Astrocyte (in vitro differentiated cells and primary cell): Measurements from ENCODE around the gene TSHZ1. TPM values are rescaled to one million over a fixed set of nuclear protein-coding genes. Genes with fewer than 3 reads are reported as not detected.

Source experiments
- DNase-seq: peaks from one replicate; pipeline ENCODE4 v3.0.0-alpha.2; 2010; ENCODE audit warnings: low read depth
- FAIRE-seq: peaks from 2 replicates; lab custom pipeline; 2011; peaks lifted over from hg19 to GRCh38; lab: Jason Lieb, UNC
- H2AFZ ChIP-seq: 2 replicates; pipeline ENCODE4 v1.6.0; 2012; ENCODE audit warnings: low read depth, low read length, inconsistent platforms
- H3K27ac ChIP-seq: 2 replicates; pipeline ENCODE4 v1.5.1; 2011; ENCODE audit warnings: low read depth, low read length, inconsistent platforms
- H3K27me3 ChIP-seq: 2 replicates; pipeline ENCODE4 v1.6.0; 2011; ENCODE audit warnings: low read length, inconsistent platforms; ENCODE audit not compliant: insufficient read depth
- H3K36me3 ChIP-seq: 2 replicates; pipeline ENCODE4 v1.5.1; 2011; ENCODE audit warnings: low read length, inconsistent platforms; ENCODE audit not compliant: insufficient read depth
- H3K4me1 ChIP-seq: 2 replicates; pipeline ENCODE4 v1.5.1; 2011; ENCODE audit warnings: low read length, inconsistent platforms; ENCODE audit not compliant: insufficient read depth
- H3K4me2 ChIP-seq: 2 replicates; pipeline ENCODE4 v1.6.0; 2012; ENCODE audit warnings: low read length, inconsistent platforms
- H3K4me3 ChIP-seq: 2 replicates; pipeline ENCODE4 v1.5.1; 2011; ENCODE audit warnings: low read depth, mild to moderate bottlenecking, low read length, inconsistent platforms; ENCODE audit not compliant: insufficient read depth
- H3K79me2 ChIP-seq: 2 replicates; pipeline ENCODE4 v1.6.0; 2012; ENCODE audit warnings: mild to moderate bottlenecking, low read length, inconsistent platforms; ENCODE audit not compliant: insufficient read depth
- H3K9ac ChIP-seq: 2 replicates; pipeline ENCODE4 v1.6.0; 2012; ENCODE audit warnings: mild to moderate bottlenecking, low read length, inconsistent platforms
- H3K9me3 ChIP-seq: 2 replicates; pipeline ENCODE4 v1.5.1; 2012; ENCODE audit warnings: low read depth, mild to moderate bottlenecking, low read length, inconsistent platforms; ENCODE audit not compliant: insufficient read depth
- H4K20me1 ChIP-seq: 2 replicates; pipeline ENCODE4 v1.6.0; 2012; ENCODE audit warnings: low read length, inconsistent platforms; ENCODE audit not compliant: insufficient read depth
- H3K27ac Mint-ChIP-seq: one replicate; pipeline ENCODE4 v1.8.0; 2021; ENCODE audit warnings: mild to moderate bottlenecking, mixed read lengths; ENCODE audit not compliant: unreplicated experiment
- H3K27me3 Mint-ChIP-seq: one replicate; pipeline ENCODE4 v1.8.0; 2021; ENCODE audit warnings: low read depth, mixed read lengths; ENCODE audit not compliant: unreplicated experiment
- H3K36me3 Mint-ChIP-seq: one replicate; pipeline ENCODE4 v1.8.0; 2021; ENCODE audit warnings: low read depth, mixed read lengths; ENCODE audit not compliant: unreplicated experiment
- H3K4me1 Mint-ChIP-seq: one replicate; pipeline ENCODE4 v1.8.0; 2021; ENCODE audit warnings: low read depth, mixed read lengths; ENCODE audit not compliant: unreplicated experiment
- H3K4me3 Mint-ChIP-seq: one replicate; pipeline ENCODE4 v1.8.0; 2021; ENCODE audit warnings: mild to moderate bottlenecking, moderate library complexity, mixed read lengths; ENCODE audit not compliant: unreplicated experiment
- H3K9me3 Mint-ChIP-seq: one replicate; pipeline ENCODE4 v1.8.0; 2021; ENCODE audit warnings: mild to moderate bottlenecking, mixed read lengths; ENCODE audit not compliant: unreplicated experiment
- EZH2 ChIP-seq: IDR thresholded peaks from 2 replicates; pipeline ENCODE4 v1.6.1; 2012; ENCODE audit warnings: mild to moderate bottlenecking, low read length, inconsistent platforms; ENCODE audit not compliant: insufficient read depth
- total RNA-seq: library from RNA; stranded (reverse); gene quantifications from 2 replicates; pipeline ENCODE4 v1.2.1, GENCODE V29; 2021
- TF ChIP-seq, protein P1 (sequence below): IDR thresholded peaks from 2 replicates; pipeline ENCODE4 v1.5.1; 2011; ENCODE audit warnings: low read depth, mild to moderate bottlenecking, inconsistent platforms, low read length, moderate library complexity; ENCODE audit not compliant: insufficient read depth

Gene TSHZ1
- total RNA-seq, 1 donor from 2014 or later = 2.9 TPM

DNA sequence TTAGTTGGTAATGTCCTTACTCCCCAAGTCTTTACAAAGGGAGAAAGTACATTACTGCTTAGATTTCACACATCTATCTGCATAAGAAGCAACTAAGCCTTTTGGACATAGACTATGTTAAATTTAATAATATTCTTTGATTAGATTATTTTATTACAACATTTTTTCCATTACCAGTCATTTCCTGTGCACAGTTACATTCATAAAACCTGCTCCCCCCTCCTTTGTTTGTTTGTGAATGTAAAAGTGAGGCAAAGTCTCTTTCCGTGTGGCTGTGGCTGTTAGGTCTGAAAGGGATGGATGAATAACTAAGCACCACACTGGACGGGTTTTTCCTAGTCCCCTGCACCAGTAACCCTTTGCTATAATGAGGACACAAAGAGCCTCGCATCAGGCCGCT lies 11.3 kb upstream of the TSHZ1 start:
- DNase-seq (no peak), FAIRE-seq (no peak)
- Histone ChIP-seq H3K27me3 (no peaks in the 10 kb centered on the region), H3K4me1 (peaks cover 7% of the 10 kb centered on the region), H3K9me3 (no peaks in the 10 kb centered on the region), H3K79me2 (peaks cover 31% of the 10 kb centered on the region), H3K36me3 (no peaks in the 10 kb centered on the region), H2AFZ (no peak overlapping the region), H3K4me2 (no peak overlapping the region), H4K20me1 (peaks cover 16% of the 10 kb centered on the region), H3K4me3 (no peak overlapping the region), H3K27ac (no peak overlapping the region), H3K9ac (no peak overlapping the region)
- Mint-ChIP-seq H3K4me1 (no peaks in the 10 kb centered on the region), H3K27ac (no peak overlapping the region), H3K36me3 (no peaks in the 10 kb centered on the region), H3K27me3 (peaks cover 12% of the 10 kb centered on the region), H3K4me3 (no peak overlapping the region), H3K9me3 (no peaks in the 10 kb centered on the region)
- TF ChIP-seq, protein P1, sequence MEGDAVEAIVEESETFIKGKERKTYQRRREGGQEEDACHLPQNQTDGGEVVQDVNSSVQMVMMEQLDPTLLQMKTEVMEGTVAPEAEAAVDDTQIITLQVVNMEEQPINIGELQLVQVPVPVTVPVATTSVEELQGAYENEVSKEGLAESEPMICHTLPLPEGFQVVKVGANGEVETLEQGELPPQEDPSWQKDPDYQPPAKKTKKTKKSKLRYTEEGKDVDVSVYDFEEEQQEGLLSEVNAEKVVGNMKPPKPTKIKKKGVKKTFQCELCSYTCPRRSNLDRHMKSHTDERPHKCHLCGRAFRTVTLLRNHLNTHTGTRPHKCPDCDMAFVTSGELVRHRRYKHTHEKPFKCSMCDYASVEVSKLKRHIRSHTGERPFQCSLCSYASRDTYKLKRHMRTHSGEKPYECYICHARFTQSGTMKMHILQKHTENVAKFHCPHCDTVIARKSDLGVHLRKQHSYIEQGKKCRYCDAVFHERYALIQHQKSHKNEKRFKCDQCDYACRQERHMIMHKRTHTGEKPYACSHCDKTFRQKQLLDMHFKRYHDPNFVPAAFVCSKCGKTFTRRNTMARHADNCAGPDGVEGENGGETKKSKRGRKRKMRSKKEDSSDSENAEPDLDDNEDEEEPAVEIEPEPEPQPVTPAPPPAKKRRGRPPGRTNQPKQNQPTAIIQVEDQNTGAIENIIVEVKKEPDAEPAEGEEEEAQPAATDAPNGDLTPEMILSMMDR = no peak
- TF ChIP-seq EZH2 = no peak

DNA sequence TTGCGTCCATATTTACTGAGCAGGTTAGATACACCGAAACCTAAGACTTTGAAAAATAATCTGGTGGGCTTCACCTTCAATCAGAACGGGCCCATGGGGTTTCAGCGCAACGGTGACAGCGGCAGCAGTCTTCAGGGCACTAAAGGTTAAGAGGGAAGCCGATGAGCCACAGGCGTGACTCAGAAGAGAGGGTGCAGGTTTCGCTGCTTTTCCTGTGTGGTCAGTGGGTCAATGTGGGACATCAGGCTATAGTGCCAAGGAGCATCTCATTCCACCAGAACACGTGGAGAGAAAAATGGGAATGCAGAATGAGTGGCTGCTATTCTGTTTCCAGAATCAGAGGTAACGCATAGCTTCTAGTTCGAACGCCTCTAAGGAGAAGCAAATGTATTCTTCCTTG lies 10.5 kb upstream of the TSHZ1 start:
- no peak overlapping the region for H2AFZ ChIP-seq
- no peaks in the 10 kb centered on the region for H3K9me3 ChIP-seq
- Mint-ChIP-seq H3K4me3 (no peak overlapping the region), H3K27me3 (peaks cover 14% of the 10 kb centered on the region), H3K9me3 (no peaks in the 10 kb centered on the region), H3K36me3 (no peaks in the 10 kb centered on the region), H3K4me1 (no peaks in the 10 kb centered on the region), H3K27ac (no peak overlapping the region)
- FAIRE-seq (no peak), DNase-seq (no peak)
- peaks cover 20% of the 10 kb centered on the region for H4K20me1 ChIP-seq
- H3K27me3 ChIP-seq = no peaks in the 10 kb centered on the region
- no peaks in the 10 kb centered on the region for H3K36me3 ChIP-seq
- no peak for TF ChIP-seq EZH2
- TF ChIP-seq, protein P1 = no peak
- no peak overlapping the region for H3K9ac ChIP-seq
- no peak overlapping the region for H3K4me3 ChIP-seq
- H3K27ac ChIP-seq = no peak overlapping the region
- peaks cover 13% of the 10 kb centered on the region for H3K4me1 ChIP-seq
- H3K79me2 ChIP-seq = peaks cover 39% of the 10 kb centered on the region
- no peak overlapping the region for H3K4me2 ChIP-seq

DNA sequence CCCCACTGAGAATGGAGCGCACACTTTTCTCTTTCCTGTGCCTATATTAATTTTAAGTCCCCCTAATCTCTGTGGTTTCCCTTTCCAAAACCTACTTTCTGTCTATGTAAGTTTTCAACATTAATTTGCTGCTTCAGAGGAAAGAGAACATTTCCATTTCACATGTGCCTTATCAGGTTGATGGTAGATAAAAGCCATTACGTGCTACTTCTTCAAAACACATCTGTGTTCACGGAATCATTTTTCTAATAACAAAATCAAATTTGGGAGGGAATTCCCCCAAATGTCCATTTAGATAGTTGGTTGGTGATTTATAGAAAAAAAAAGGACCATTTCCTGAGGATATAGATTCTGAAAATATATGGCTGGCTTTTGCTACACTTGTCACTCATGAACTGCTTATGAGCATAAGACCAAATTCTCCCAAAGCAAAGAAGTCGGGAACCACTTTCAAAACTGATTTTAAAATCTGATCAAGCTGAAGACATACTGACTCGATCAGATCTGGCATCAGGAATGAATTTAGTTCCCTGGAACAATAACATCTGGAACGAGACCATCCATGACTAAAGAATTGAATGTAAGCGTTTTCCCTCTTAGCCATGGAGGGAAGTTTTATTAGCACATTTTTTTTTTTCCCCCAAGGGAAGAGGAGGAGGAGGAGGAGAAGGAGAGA lies 9.9 kb upstream of the TSHZ1 start:
- DNase-seq (no peak), FAIRE-seq (no peak)
- peaks cover 16% of the 10 kb centered on the region for H3K4me1 ChIP-seq
- Mint-ChIP-seq H3K4me3 (no peak overlapping the region), H3K36me3 (no peaks in the 10 kb centered on the region), H3K27ac (no peak overlapping the region), H3K9me3 (no peaks in the 10 kb centered on the region), H3K27me3 (peaks cover 21% of the 10 kb centered on the region), H3K4me1 (peaks cover 4% of the 10 kb centered on the region)
- H3K4me3 ChIP-seq = no peak overlapping the region
- TF ChIP-seq EZH2 = no peak
- no peaks in the 10 kb centered on the region for H3K9me3 ChIP-seq
- no peaks in the 10 kb centered on the region for H3K27me3 ChIP-seq
- H3K27ac ChIP-seq = no peak overlapping the region
- H3K4me2 ChIP-seq = no peak overlapping the region
- H2AFZ ChIP-seq = no peak overlapping the region
- peaks cover 45% of the 10 kb centered on the region for H3K79me2 ChIP-seq
- no peak overlapping the region for H3K9ac ChIP-seq
- H4K20me1 ChIP-seq = peaks cover 27% of the 10 kb centered on the region
- no peaks in the 10 kb centered on the region for H3K36me3 ChIP-seq
